CD4-positive, alpha-beta T cell treated with Interleukin-15 for 1 hour (primary cell): ENCODE results near the gene CIZ1.
A peak's percentile ranks its signal among the peaks of the same experiment; 100 is the strongest.

Experiments
- DNase-seq: peaks from one replicate; pipeline ENCODE4 v3.0.0-alpha.2; 2020

CIZ1 gene

DNA sequence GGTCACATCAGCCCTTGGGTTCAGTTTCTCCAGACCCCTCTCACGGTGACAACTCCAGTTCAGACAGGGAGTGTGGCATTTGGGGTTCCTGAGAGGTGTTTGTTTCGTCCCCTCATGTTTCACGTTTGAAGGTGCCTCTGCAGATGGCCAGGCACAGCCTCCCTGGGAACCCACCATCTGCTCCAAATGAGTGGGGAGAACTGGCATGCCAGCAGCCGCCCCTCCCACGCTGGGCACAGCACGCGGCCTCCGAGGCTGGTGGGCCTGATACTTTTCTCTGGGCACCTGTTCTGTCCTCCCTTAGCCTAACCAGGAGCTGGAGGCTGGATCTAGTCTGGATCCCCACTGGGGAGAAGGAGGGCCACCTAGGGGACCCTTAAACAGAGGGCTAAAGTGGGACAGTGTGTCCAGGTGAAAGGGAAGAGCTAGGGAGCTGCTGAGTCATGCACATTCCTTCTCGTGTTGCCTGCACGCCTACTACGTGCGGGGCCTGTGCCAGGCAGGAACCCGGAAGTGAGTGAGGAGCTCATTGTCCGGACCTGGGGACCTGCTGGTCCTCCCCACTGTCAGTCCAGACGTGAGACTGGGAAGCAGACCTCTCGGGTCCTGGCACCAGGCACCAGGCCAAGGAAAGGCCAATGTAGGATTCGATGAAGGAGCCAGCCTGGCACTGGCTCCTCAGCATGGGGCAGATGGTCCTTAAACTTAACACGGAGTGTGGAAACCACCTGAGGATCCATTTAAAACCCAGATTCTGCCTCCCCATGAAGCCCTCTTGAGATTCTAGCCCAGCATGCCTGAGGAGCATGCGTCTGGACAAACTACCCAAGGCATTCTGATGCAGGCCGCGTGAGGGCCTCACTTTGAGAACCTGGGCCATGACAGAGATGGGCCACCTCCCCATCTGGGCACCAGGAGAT is 23.5 kb upstream of the CIZ1 start:
- no peak for DNase-seq

DNA sequence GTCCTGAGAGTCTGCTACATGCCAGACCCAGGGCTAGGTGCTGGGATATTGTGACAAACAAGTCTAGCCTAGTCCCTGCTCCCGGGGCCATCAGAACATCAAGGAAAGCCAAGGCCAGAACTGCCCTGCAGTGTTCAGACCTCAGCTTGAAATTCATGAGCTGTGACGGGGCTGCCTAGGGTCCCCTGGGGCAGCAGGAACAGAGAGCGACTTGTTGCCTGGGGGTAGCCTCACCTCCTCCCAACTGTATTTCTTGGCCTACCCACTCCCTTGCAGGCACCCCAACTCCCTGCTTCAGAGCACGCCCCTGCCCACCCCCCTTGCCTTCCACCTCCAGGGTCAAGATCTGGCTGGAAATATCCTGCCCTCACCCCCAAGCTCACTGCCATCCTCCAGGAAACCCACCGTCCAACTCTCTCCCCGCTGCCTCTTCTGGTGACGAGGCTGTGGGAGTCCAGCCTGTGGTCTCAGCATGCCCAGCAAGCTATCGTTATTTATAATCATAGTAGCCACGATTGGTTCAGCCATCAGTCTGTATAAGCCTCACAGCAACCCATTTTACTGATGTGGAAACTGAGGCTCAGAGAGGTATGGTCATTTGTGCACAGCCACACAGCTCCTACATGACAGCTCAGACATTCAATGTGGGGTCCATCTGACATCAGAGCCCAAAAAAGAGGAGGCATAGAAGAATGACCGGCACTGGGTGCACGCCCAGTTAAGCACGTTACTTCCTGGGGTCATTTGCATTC is 22.6 kb upstream of the CIZ1 start:
- DNase-seq, result no peak

DNA sequence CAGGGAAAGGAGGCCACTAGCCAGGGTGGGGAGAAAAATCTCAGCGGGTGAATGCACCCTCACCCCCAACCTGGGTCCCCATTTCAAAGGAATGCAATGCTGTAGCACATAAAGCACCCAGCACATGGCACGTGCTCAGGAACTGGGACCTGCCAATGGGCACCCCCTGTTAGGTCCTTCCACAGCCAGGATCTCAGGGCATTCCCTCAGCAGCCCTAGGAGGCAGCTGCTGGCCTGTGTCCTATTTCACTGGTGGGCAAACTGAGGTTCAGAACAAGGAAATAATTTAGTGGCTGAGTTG is 20.6 kb upstream of the CIZ1 start:
- no peak for DNase-seq

DNA sequence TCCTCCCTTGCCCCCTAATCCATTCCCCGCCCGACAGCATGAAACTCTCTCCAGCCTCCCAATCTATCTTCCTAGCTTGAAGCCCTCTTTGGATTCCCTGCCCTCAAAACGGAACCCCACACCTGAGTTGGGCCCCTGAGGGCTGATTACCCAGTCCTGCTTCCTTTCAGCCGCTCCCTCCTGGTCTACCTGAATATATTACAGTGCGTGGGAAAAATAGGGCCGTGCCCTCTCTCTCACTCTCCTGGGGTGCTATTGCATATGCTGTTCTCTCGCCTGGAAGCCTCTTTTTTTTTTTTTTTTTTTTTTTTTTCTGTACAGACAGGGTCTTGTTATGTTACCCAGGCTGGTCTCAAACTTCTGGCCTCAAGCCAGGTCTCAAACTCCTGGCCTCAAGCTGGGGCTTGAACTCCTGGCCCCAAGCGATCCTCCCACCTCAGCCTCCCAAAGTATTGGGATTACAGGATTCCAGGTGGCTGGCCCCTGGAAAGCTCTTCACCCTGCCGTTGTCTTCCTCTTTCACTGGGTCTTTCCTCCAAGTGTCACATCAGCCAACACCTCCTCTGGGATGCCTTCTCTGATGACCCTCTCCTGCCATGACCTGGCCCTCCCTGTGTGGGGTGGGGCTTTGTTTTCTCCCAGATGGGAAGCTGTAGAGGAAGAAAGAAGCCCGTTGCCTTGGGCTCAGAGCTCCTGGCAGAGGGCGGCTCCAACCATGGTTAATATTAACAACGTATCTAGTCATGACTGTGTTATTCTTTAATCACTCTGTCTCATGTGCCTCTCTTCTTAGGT is 20.0 kb upstream of the CIZ1 start:
- no peak for DNase-seq

DNA sequence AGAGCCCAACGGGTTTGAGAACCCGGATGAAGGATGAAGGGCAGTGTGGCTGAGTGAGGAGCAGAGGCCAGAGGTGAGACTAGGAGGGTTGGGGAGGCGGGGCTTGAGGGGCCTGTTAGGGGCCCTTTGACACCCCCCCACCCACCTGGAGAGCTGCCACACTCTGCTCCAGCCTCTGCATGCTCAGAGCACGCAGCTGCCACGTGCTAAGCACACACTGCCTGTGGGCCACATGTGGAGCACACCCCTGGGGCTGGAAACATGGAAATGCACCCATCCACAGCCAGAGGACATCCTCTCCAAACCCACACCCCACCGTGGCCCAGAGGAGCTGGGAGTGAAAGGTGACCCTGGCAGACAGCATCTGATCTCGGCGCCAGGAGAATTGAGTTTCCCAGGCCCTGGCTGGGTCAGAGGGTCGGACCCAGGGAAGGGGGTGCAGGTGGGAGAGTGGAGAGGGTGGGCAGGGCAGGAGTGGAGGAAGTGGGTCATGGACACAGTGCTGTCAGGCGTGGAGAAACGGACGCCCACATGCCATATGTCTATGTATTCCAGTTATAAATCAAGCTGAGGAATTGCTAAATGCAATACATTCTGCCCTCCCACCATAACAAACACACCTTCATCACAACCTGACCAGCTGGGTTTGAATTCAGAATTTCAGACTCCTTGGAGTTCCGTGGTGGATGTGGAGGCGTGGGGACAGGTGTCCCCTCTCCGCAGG is 17.7 kb upstream of the CIZ1 start:
- DNase-seq, result no peak

DNA sequence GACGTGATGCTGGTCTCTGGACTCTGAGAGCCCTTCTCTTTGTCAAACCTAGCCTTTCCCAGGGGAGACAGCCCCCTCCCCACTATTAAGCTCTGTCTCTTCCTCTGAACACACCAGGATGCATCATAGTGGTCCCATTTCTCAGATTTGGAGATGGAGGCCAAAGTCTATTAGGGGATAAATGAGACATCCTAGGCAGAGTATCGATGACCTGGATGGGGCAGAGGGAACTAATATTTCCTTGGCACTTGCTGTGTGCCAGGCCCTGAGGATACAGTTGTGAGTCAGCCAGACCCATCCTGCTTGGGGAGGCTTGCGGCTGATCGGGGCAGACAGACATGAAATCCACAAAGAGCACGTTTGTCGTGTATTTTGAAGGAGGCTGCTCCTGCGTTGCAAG is 17.0 kb upstream of the CIZ1 start:
- DNase-seq, result no peak

DNA sequence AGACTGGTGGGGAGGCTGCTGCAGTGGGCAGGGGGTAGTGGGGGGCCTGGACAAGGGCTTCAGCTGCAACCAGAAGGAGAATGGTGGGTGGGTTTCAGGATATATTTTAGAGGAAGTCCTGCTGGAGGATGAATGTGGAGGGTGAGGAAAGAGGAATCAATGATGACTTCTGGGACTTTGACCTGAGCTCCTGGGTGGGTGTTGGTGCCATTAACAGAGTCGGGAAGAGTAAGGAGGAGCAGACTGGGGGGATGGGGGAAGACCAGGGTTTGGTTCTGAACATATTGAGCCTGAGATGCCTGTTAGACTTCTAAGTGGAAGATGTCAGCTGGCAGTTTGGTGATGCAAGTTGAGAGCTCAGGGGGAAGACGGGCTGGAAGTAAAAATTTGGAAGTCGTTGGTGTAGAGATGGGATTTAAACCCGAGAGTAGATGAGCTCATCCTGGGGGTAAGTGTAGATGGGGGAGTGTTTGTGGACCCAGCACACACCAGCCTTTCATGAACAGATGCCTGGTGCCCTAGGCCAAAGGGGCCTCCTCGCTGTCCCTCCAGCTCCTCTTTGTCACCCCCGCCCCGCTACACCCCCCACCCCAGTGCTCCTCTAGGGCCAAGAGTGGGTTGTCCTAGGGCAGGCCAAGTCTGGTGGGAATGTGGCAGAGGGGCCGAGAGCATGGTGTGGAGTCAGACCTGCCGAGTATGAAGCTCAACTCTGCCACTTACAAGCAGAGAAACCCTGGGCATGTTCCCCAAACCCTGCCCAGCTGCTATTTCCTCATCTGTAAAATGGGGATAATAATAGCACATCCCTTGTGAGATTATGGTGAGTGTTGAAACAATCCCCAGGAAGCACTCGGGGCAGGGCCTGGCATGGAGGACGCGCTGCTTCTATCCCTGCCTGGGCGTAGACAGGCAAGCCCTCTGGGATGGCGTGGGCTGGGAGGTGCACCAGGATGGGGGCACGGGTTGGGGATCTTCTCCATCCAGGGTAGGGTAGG is 15.8 kb upstream of the CIZ1 start:
- no peak for DNase-seq

DNA sequence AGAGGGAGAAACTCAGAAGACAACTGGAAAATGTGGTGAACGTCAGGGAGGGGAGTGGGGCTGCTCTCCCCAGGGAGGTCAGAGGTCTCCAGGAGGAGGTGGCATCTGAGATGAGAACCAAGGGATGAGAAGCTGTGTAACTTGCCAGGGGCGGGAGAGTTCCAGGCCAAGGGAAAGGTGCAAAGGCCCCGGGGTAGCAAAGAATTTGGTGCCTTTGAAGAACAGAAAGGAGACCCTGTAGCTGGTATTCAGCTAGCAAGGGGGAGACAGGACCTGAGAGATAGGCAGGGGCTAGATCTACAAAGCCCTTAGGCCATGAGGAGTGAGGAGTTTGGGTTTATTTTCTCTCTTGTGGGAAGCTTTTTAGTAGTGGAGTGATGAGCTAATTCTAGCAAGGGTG is 15.1 kb upstream of the CIZ1 start:
- DNase-seq, result no peak

DNA sequence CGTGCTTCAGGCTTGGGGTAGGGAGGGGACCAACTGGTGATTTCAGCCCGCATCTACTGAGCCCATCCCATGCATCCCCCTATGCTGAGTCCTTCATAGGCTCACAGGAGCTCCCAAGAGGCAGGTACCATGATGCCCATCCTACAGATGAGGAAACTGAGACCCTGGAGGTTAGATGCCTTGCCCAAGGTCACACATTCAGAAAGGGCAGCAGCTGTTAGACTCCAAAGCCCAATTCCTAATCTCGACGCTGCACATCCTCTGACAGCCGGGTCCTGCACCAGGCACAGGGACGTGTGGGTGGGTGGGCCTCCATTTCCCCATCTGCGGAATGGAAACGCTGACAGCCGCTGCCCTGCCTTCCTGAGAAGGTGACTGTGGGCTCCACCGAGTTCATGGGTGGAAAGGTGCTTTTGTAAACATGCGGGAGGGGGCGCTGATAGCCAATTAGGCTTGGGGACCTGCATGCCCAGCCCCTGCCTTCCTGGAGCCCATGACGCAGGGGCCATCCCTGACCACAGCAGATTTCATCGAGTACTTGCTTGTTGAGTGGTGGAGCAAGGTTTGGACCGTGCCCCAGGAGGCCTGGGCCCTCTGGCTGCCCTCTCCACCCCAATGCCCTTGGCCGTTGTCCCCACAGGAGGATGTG is 14.0 kb upstream of the CIZ1 start:
- no peak for DNase-seq

DNA sequence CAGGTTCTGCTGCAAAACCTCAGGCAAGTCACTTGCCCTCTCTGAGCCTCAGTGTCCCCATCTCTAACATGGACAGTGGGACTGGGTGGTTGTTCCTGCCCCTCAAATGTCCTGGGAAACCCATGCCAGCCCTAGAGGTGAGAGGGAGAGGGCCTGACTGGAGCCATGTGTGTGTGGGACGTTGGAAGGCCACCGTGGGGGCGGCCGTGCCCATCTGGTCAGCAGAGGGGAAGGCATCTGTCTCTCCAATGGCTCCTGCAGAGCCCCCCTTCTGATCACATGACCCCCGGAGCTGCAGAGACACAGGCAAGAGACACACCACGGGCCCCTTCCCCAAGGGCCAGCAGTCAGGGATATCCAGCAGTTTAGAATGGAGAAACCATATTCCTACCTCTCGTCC is 13.5 kb upstream of the CIZ1 start:
- DNase-seq, result no peak

DNA sequence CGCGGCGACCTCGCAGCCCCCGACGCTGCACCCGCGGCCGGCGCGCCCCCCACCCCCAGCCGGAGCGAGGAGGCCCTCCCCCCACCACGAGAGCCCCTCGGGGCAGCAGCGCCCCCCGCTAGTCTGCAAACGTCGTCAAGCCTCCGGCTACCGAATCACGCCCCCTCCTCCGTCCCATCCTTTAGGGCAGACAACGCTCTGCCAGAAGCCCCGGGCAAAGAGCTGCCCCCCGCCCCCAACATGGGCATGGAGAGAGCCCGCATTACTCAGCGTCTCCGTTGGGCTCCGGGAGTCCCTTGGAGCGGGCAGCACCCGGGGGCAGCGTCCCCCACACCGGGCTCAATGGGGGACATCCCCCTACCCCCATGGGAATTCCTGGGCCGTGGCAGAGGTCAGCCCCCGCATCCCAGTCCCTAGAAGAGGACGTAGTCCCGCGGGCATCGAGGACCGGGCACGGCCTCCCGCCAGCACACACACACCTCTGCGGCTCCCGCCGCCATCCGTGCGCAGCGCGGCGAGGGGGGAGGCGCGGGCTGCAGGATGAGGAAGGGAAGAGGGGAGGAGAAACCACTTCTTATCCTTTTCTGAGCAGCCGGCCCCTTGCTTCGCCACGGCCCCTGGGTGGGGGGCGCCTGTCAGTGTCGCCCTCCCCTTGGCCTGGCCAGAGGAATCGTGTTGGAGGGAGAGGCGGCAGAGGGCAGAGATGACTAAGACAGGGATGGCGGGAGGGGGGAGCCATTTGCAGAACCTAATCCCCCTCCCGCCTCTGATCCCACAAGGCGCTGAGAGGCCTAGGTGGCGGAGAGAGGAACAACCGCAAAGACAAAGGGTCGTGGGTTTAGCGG is 12.6 kb upstream of the CIZ1 start:
- no peak for DNase-seq

DNA sequence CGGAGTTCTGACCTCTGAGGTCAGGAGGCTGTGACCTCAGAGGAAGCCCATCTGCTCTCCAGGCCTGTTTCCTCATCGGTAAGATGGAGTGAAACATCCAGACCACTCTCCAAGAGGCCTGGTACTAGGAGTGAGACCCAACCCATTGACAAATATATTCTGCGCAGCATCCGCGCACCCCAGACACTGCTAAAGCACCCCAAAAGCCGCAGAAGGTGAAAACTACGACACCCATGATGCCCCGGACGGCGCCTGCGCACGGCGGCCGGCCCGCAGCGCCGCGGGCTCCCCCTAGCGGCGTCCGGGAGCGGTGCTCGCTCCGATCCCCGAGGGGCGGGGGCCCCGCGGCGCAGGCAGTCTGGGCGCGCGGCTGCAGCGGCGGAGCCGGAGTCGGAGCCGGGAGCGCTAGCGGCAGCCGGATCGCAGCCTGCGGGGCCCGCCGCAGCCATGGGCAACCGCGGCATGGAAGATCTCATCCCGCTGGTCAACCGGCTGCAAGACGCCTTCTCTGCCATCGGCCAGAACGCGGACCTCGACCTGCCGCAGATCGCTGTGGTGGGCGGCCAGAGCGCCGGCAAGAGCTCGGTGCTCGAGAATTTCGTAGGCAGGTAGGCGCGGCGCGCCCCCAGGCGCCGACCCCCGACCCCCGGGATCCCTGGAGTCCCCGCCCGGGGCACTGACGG is 11.8 kb upstream of the CIZ1 start, which contains the start of gene DNM1:
TSS of gene DNM1 (plus strand) at position 356 of the 683 bp plus-strand sequence. CDS start at position 448, 92 bp downstream.
- peak; percentile 76 for DNase-seq

DNA sequence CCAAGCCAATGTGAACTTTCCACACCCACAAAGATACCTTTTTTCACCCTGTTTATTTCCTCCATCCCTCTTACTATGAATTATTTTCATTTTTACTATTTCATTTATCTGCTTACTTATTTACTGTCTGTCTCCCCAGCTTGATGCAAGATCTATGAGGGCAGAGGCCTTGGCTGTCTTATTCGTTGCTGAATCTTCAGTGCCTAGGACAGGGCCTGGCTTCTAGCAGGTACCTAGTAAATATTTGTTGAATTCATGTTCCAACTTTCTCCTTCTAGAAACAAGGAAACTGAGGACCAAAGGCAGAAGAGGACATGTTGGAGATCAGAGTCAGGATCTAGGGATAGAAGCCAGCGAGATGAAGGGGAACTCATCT is 11.3 kb upstream of the CIZ1 start:
- DNase-seq, result no peak

DNA sequence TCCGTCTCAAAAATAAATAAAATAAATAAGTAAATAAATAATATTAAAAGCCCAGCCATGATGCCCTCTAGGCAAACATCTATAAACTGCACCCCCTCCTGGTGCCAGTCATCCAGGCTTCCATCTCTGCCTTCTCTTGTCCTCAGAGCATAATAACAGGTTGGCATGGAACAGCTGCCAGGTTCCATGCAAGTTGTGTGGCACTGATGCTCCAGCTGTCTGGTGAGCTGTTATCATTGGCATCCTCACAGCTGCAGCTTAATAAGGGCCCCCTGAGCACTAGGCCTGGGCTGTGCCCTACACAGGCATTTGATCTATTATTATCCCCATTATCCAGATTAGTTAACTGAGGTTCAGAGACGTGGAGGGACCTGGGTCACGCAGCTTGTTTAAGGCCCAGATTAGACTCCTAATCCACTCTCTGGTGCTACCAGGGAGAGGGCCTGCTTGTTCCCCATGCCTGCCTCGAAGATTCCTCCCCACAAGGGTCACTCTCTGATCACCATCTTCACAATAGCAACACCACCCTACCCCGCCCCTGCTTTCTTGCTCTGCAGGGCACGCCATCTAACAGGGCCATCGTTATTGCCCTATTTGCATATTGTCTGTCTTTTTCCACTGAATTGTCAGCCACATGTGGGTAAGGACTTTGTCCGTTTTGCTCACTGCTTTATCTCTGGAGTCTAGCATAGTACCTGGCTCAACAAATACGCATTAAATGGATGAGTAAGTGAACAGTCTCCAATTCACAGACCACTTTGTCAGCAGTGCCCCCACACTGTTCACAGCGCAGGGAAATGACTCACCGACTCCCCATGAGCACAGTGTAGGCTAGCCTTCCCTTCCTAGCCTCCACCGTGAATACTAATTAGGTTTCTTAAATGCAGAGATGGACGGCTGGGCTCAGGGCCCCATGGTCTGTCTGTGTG is 10.3 kb upstream of the CIZ1 start:
- no peak for DNase-seq

DNA sequence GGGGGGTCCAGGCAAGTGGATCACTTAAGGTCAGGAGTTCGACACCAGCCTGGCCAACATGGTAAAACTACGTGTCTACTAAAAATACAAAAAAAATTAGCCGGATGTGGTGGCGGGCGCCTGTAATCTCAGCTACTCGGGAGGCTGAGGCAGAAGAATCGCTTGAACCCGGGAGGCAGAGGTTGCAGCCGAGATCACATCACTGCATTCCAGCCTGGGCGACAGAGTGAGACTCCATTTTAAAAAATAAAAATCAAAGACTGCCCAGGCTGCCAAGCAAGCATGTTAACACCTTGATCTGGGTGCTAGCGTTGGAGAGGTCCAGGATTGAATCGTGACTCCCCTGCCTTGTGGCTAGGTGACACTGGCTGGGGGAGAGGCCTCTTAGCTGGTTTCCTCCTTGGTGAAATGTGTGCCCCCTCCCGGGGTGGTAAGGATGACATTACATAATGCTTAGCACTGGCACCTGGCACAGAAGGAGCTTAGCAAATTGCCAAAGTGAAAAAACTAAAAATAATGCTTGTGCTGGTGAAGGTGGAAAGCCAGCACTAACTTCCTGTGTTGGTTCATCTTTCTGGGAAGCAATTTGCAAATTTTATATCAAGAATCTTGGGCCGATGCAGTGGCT is 2.2 kb upstream of the CIZ1 start:
- no peak for DNase-seq

DNA sequence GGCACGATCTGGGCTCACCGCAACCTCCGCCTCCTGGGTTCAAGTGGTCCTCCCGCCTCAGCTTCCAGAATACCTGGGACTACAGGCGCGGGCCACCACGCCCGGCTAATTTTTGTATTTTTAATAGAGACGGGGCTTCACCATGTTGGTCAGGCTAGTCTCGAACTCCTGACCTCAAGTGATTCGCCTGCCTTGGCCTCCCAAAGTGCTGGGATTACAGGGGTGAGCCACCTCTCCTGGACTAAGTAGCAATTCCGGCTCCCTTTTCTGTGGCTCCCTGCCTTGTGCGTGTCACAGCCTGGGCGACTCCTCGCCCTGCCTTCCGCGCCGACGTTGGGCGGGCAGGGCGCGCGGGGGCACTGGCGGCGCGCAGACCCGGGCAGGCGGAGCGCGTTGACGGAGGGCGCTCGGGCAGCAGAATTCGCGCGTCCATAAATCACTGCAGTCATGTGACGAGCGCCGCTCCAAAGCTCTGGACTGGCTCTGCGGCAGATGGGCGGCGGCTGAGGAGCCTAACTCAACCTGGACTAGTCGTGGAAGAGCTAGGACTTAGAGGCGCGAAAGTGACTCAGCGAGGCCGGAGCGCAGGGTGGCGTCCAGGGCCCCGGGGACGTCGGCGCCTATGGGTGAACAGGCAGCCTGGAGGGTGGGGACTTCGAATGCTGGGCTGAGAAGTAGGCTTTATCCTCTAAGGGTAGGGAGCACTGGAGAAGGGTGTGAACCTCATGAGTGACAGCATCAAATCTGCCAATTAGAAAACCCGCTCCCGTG is 1.4 kb upstream of the CIZ1 start:
- DNase-seq, result no peak
